GM10266 (cell line): ENCODE results near the gene SURF2.
A peak's percentile ranks its signal among the peaks of the same experiment; 100 is the strongest.

Experiments used
- DNase-seq: peaks from one replicate; pipeline ENCODE4 v3.0.0; 2012; ENCODE audit errors: extremely low spot score
- CTCF ChIP-seq: IDR thresholded peaks from 2 replicates; pipeline ENCODE4 v1.5.1; 2012; ENCODE audit warnings: mild to moderate bottlenecking, low read depth; ENCODE audit not compliant: control insufficient read depth, insufficient read depth; ENCODE audit errors: missing control alignments

SURF2 gene

DNA sequence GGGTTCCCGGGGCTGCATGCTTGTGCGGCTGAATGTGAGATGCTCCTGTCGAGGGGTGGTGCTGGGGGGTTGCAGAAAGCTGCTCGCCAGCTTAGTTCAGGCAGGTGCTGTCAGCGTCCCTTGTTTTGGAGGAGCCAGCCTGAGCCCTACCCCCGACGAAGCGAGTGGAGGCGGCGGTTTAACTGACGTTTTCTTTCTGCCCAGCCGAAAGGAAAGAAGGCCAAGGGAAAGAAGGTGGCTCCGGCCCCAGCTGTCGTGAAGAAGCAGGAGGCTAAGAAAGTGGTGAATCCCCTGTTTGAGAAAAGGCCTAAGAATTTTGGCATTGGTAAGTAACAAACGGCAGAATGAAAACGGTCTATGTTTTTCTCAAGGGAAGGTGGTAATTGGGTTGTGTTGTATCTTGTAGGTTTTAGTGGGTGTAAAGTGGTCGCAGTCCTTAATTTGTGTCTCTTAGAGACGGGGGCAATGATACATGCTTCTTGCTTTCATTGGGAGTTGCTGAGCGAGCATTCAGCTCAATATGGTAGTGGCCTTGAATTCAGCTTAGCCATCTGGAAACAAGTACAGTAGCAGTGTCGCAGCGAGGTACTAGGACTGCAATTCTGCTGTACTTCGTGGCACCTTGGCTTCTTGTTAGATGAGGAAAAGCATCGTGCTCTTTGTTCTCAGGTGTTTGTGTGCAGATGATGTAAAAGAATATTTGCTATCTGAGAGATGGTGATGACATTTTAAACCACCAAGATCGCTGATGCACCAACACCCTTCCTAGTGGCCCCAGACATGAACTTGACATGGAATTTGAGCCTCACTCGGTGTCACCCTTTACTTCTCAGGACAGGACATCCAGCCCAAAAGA, 7.4 kb upstream of the SURF2 start:
- no peak for TF ChIP-seq CTCF
- no peak for DNase-seq

GRCh38 chr9:133349965-133350616, 6.3 kb upstream of the SURF2 start:
- no peak for TF ChIP-seq CTCF
- DNase-seq: no peak

DNA sequence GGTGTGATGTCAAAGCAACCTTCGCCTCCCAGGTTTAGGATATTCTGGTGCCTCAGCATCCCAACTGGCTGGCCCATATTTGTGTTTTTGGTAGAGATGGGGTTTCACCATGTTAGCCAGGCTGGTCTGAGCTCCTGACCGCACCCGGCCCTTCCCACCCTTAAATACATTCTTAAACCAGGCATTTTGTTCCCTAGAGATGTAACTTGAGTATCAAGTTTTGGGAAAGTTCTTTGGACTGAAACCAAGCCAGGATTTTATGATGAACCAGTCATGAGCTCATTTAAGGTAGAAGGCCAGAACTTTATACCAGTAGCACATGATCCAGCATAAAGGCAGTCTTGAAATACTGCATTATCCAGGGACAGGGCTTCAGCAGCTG, 4.8 kb upstream of the SURF2 start:
- no peak for DNase-seq
- TF ChIP-seq CTCF: no peak

DNA sequence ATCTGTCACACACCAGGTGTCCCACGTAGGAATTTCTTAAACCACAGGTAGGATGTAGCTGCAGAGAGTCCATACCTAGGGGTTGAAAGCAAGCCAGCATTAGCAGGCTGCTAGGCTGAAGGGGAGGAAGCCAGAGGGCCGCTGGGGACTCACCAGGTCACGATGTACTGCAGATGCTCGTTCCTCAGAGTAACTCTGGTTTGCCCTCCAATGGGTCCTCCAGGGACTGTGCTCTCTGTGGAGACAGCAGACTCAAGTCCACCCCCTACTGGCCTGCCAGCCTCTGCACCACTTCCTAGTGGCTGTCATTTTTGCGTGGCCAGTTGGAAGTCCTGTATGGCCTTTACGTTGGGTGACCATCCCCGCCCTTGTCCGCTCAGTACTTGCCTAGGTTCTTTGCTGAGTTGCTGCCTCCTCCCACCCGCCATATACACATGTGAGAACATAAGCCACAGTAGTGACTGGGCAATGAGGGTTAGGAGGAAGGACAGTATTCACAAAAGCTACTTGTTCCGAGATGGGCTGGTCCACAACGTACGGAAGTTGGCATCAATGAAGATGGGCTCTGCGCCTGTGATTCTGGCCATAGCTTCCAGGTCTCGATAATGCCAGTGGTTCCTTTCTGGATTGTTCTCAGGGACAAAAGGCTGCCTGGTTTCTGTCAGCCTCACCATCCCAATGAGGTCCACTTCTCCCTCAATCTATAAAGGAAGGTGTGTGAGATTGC, 4.3 kb upstream of the SURF2 start:
- peak; percentile 57 for DNase-seq

DNA sequence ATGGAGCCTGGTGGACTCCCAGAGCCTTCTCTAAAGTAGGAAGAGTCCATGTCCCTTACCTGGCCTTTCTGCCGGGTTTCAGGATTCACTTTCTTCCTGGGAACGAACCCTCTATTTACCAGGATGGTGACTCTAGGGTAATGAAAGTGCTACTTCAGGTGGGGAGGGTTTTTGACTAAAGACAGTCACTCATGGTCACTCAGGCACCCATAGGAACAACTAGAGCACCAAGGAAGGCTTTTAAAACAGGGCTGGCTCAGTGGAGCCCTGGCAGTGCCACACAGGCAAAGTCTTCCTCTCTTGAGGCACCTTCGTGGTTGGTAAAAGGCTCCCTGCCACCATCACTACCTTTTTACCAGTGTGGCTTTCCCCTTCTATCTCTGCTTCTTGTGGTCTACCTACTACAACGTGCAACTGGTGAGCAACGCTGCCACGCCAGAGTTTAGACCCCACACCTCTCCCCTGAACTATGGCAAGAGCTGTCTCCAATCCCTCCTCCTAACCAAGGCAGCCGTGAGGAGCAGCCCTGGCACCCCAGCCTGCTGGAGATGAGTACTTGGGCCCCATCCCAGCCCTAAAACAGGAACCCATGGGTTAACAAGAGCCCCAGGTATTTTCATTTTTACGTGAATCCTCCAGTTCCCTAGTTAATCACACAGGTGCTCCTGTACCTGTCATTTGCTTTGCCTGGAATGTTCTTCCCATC, 3.6 kb upstream of the SURF2 start:
- no peak for TF ChIP-seq CTCF
- no peak for DNase-seq

More for the DNA sequence above, 4.3 kb upstream of the SURF2 start:
- peak; percentile 63 for TF ChIP-seq CTCF

DNA sequence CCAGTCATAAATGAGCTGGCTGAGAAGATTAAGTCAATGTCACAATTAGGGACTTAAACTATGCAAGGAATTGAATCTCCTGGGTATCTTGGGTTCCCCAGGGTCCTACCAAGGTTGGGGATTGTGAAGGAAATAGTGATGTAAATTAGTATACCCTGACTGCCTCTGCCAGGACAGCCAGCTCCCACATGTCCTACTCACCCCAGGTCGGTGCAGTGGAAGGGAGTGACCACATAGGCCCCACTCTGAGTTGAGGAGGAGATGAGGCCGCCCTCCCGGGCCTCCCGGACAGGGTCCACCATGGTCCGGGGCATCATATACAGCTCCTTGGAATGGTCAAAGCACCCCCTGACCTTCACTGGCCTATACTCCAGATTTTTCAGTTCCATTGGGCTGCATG, 2.8 kb upstream of the SURF2 start:
- no peak for DNase-seq
- TF ChIP-seq CTCF: no peak
